Activated T-helper 1 cell treated with Interleukin-2 at 50 U/mL for 16 hours (primary cell): ENCODE results near the gene GRIN2A.

Experiments
- DNase-seq: peaks from one replicate; pipeline ENCODE4 v3.0.0-alpha.2; 2020; ENCODE audit warnings: low read depth

The GRIN2A gene

GRCh38 chr16:10130538-10130937, 51.7 kb downstream of the GRIN2A start:
- no peak for DNase-seq

DNA sequence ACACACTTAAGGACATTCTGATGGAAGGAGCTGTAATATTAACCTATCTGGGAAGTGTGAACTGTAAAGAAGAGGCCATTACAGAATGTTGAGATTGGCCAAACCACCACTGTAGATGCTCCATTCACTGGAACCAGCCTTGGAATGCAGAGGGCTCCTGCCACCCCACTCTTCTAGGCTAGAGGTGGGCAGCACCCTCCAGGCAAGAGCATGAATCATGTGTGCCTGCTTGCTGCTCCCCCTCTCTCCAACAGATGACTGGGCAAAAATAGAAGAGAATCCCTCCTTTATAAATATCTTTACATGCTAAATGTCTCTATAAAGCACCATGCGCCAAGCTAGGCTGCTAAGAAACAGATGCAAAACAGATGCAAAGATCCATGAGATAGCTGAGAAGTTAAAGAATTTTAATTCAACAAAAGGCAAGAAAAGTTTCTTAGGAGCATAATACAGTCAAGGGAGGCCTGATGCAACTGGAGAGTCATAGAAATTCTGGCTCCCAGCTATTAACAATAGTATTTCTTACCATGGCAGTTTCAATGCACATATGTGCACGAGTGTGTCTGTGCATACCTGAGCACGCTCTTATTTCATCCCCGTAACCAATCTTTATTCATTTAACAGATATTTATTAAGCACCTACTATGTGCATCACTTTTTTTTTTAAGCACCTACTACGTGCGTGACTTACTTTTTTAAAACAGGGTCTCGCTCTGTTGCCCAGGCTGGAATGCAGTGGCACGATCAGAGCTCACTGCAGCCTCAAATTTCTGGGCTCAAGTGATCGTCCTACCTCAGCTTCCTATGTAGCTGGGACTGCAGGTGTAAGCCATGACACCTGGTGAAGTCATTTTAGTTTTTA, 53.6 kb downstream of the GRIN2A start:
- no peak for DNase-seq

DNA sequence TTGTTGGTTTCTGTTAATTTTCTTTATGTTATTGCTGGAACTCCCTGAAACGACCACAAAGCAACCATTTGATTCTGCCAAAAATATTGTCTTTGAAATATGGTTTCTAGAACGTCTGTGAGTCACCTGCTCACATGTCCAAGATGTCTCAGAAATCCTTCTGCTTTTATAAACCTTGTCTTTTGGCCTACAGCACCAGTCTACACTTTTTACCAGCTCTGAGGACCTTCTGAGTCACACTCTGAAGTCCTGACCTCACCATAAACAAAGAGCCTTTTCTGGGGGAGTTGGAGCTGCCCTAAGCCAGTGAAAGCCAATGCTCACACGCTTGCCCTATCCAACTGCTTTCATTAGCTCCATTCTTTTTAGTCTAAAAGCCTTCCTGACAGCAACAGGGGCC, 55.5 kb downstream of the GRIN2A start:
- DNase-seq = no peak

DNA sequence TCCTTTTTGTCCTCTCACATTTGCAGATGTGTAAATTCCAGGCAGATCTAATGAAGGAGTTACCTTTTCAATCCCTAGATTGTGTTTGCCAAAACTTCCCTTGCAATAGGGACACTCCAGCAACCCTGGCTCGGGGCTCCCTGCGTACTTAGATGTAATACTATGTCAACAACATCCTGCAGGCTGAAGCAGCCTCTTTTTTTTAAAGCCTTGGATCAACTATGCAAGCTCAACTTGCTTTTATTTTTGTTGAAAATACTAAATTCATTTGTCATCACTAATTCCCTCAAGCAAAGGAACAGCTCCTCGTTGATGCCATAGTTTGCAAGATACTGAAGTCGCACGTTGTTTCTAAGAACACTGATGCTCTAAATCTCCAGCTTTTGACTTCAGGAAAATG, 59.1 kb downstream of the GRIN2A start:
- DNase-seq = no peak

GRCh38 chr16:10122546-10122945, 59.7 kb downstream of the GRIN2A start:
- DNase-seq = no peak

DNA sequence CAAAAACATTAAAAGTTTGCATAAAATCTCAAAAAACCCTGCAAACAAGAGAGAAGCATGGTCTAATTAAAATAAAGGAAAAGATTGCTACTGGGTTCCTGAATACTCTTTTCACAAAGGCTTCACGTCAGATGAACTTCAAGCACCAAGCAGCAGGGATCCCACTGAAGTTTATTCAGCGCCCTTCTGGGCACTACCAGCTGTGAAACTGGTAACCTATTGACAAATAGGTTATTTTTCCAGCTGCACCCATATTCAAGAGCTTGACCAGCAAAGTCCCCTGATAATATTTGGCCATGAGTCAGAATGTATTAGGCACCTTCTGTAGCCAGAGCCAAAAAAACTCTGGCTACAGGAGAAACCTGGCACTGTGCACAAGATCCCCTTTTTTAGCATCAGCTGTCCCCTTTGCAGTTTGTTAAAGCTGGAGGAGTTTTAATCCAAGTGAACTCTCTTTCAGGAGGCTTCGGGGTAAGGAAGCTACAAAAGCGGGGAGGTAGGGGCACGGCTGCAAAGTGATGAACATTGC, 60.3 kb downstream of the GRIN2A start:
- DNase-seq = no peak

GRCh38 chr16:10121491-10121890, 60.7 kb downstream of the GRIN2A start:
- DNase-seq = no peak

DNA sequence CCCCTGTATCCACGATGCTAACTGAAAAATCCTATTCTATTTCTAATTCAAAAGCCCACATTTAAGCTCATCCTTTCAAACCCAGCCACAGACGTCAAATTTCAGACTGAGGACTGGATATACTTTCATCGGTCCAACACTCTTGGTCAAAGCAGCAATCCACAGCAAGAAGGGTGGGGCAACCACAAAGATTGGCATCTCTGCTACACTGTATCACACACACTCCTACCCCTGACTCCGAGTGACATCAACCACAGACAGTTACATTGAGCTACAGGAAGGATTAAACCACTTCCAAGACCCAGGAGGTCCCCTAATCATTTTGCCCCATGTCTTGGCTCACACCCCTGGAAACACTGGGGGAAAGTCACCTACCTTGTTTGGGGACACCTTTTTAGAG, 61.3 kb downstream of the GRIN2A start:
- DNase-seq = no peak

DNA sequence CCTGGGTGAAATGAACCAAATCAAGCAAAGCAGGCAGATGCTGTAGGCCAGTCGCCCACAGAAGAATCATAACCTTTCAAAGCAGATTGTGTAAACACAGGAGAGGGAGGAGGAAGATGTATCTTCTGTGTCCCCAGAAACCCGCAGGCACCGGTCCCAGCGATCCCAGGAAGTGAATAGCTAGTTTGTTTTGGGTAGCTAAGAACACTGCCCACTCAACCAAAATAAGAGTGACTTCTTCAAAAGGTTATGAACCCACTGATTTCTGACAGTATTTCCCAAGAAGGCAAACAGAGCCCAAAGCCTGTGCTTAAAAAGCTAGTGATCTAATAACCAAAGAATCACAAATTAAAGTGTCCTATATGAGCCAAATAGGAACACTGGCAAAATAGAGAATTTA, 67.8 kb downstream of the GRIN2A start:
- no peak for DNase-seq

GRCh38 chr16:10113248-10113647, 69.0 kb downstream of the GRIN2A start:
- DNase-seq = no peak

GRCh38 chr16:10112021-10112420, 70.2 kb downstream of the GRIN2A start:
- DNase-seq = no peak

GRCh38 chr16:10111156-10111761, 71.0 kb downstream of the GRIN2A start:
- no peak for DNase-seq

DNA sequence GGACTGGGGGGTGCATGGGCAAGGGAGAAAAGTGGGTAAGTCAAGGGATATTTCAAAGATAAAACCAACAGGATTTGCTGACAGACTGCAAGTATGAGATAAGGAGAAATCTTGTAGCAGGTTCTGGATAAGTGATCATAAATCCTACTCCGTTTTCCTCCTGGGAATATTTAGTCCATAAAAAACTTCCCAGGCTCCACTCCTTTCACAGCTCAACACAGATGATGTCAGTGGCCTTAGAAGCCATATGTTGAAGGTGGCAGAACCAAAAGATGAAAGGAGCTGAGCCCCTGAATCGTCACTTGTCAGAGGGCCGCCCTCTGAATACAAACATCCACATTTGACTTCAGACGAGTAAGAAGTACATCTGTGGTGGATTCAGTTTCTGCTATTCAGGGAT, 71.7 kb downstream of the GRIN2A start:
- DNase-seq = no peak

DNA sequence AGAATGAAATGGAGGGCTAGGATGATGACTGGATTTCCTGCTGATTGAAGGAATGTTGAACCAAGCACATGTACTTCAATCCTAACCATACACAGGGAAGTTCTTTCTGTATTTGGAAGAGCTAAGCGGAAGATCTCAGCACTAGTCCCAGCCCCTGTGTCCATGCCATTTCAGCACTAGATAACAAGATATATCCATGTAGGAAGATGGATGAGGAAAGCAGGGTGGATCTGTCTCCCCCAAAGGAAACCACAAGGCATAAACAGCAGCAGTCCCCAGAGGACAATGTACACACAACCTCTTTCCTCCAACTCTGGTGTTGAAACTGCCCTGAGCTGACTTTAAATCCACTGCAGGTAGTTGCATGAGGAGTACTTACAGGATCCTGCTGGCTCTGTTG, 75.1 kb downstream of the GRIN2A start:
- no peak for DNase-seq

DNA sequence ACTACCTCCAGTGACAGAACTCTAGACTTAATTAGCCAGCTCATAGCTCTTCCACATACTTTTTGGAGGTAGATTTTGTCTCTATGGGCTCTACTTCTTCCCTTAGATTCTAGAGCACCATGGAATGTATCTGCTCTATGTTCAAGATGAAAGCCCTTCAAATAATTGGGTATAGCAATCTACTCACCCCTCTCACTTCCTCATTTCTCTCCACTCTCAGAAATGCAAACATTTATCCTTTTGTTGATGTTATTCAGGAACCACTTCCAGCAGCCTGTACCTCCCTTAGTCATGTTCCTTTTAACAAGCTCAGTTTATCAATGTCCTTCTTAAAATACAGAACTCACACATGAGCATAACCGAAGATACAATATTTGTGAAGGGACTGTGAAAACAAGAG, 78.5 kb downstream of the GRIN2A start:
- DNase-seq = no peak

GRCh38 chr16:10103118-10103517, 79.1 kb downstream of the GRIN2A start:
- DNase-seq = no peak

- DNase-seq = no peak
Observed at GRCh38 chr16:10100829-10101228, 81.4 kb downstream of the GRIN2A start.

DNA sequence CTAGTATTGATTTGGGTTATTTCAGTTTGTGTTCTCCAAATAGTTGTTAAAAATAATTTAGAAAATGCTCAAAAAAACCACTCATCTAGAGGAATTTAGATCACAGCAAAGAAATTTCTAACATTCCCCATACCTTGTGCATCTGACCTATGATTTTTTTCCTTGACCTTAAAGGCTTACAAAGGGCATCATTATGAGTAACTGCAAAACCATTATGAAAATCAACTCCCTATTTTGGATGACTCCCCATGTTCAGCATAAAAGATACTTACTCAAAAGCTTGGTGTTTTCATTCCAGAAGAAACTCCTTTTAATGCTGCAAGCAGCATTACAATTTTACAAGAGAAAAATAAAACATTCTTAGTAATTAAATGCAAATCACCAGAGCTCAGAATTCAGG, 83.2 kb downstream of the GRIN2A start:
- DNase-seq = no peak

DNA sequence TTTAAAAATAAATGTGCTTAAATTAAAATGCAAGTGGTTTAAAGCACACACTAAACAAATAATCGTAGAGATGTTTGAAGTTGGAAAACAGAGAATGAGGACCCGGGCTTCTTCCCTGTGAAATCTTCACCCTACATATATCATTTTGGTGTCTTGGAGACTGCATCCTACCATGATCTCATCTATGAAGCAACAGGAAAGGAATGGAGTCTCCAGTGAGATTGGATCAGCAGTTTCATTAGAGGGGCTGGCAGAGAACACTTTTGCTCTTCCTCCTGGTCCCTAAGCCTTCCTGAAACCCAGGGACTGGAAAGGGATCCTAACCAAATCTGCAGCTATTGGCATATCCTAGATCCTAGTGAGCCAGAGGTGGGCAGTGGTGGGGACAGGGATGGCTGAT, 85.0 kb downstream of the GRIN2A start:
- no peak for DNase-seq

DNA sequence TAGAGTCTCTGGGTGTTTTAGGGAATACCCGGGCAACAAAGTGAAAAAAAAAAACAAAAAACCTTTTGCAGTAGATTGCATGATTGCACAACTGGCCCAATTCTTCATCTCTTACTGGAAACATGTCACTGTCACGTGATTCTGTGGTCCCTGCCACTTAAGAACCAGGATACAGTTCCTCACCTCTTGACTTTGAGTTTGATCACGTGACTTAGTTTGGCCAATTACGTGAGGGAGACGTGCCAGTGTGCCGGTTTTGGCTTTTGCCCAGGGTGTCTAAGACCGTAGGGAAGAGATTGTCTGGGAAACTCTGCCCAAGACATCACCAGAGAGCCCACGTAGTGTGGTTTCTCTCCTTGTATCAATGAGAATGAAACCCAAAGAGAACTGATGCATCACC, 88.7 kb downstream of the GRIN2A start:
- DNase-seq = no peak

- no peak for DNase-seq
Observed at GRCh38 chr16:10090816-10091215, 91.4 kb downstream of the GRIN2A start.

- no peak for DNase-seq
Observed at GRCh38 chr16:10088380-10088793, 93.8 kb downstream of the GRIN2A start.

DNA sequence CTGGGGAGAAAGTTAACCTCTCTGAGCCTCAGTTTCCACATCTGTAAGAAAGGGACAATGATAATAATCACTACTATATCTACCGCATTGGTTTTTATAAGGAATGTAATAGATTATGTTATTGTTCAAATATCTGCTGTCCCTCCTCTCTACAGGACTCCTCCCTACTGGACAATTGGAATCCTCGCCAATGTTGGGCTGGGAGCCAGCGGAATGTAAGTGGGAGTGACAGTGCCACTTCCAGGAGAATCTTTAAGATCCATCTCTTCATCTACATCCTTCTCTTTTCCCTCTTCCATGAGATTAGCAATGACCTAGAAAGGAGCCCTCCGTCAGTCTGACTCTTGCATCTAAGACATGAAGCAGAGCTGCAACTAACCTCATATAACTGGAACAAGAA, 95.1 kb downstream of the GRIN2A start:
- DNase-seq = no peak

DNA sequence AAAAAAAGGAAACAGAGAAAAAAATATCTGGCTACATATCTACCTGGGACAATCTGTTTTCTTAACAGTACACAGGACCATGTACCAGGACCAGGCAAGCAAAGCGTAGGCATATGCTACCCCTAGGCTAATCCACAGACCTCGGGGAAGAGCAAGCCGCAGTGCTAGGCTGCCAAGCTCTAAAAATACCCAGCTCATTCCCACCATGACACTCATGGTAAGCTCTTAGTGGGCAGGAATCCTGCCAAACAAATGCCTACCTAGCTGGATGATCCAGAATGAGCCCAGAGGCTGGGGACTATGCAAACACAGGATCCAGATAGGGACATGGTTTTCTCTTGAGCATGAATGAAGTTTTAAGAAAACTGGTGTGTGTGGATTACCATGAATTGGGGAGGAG, 95.6 kb downstream of the GRIN2A start:
- DNase-seq = no peak
